ENCODE measurements around the gene PXYLP1.

DNA sequence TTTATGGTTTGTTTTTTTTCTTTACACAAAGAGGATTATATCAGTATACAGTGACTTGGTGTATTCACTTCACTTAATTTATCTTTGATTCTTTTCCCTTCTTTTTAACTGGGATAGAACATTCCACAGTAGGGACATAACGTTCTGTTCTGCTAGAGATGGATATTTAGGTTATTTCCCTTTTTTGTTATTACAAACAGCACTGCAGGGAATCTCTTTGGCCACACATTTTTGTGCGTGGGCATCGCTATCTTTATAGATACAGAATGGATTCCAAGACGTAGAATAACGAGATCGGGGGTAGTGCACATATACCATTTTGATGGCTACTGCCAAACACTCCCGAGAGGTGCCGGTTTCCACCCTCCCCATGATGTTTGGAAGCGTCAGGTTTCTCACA, 44.8 kb downstream of the PXYLP1 start:
- TF ChIP-seq CTCF (conservative IDR thresholded peaks at IDR 0.05) (no peak), EZH2 (IDR thresholded peaks at IDR 0.05; ENCODE audit: low read depth) (no peak)
